UCSD-AML1 (cell line): ENCODE results near the gene DIAPH3.
A peak's percentile ranks its signal among the peaks of the same experiment; 100 is the strongest.

Source experiments
- DNase-seq: peaks from one replicate; lab custom pipeline; 2025; ENCODE audit not compliant: unreplicated experiment; lab: John Stamatoyannopoulos, UW

Gene DIAPH3

DNA sequence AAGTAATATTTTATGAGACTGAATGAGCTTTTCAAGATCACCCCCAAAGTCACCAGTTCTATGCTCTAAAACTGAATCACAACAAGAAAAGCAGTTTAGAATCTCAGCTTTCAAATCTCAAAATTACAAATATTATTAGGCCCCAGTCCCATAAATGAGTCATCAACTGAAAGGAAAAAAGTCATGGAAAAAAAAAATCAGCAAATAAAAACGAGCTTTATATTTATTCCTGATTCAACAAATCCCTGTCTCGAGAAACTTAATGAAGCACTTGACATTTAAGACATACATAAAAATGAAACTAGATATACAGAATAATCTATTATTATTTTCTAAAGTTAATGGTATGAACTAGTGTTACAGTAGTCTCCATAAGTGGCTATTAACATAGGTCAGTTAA lies 203.0 kb downstream of the DIAPH3 start:
- no peak for DNase-seq

DNA sequence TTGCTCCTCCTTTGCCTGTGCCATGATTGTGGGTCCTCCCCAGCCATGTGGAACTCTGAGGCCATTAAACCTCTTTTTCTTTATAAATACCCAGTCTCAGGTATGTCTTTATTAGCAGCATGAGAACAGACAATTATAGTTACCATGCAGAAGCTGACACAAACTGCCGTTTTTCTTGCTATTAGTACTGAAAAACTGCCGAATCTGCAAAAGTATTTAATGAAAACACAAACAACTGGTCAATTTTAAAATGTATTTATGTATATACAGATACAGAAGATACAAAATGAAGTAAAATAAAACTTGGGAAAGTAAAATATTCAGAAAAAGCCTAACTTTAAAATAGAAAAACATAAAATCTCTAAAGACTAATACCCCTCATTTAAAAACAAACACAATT lies 206.3 kb downstream of the DIAPH3 start:
- no peak for DNase-seq

DNA sequence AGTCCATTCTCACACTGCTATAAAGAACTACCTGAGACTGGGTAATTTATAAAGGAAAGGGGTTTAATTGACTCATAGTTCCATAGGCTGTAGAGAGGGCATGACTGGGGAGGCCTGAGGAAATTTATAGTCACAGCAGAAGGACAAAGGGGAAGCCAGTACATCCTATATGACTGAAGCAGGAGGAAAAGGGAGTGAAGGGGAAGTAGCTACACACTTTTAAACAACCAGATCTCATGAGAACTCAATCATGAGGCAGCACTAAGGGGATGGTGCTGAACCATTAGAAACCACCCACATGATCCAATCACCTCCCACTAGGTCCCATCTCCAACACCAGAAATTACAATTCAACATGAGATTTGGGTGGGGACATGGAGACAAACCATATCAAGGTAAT lies 209.1 kb downstream of the DIAPH3 start:
- DNase-seq, result peak; percentile 4

DNA sequence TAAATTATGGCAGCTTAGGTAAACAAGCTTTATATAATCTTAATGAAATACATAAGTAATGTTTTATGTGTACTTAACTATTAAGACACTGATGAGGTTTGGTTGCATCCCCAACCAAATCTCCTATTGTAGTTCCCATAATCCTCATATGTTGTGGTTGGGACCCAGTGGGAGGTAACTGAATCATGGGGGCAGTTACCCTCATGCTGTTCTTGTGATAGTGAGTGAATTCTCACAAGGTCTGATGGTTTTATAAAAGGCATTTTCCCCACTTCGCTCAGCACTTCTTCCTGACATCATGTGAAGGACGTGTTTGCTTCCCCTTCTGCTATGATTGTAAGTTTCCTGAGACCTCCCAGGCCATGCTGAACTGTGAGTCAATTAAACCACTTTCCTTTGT lies 212.7 kb downstream of the DIAPH3 start:
- DNase-seq, result no peak

DNA sequence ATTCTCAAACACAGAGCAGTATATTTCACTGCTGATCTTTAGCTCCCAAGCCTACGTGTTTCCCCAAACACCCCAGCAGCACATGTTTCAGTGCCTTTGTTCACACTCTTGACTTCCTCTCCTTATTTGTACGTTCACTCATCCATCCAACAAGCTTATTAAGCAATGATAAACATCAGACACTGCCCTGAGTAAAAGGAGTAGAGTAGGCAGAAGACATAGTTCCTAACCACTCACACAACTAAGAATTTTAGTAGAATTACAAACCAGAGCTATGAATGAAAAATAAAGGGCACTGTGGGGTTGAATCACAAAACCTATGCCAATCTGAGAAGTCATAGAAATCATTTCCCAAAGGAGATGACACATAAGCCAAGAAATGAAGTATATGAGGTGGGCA lies 213.5 kb downstream of the DIAPH3 start:
- no peak for DNase-seq

DNA sequence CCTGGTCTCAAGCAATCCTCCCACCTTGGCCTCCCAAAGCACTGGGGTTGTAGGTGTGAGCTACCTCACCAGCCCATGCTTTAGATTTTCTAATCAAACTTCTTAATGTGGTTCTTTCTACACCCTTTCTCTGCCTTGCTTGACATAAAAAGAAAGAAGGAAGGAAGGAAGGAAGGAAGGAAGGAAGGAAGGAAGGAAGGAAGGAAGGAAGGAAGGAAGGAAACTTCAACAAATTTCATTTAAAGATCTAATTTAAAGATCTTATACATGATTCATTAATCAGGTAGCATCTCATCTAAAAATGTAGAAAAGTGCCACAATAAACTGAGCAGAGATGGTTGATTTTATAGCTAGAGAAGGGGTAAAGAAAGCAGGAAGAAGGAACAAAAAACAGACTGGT lies 215.0 kb downstream of the DIAPH3 start:
- no peak for DNase-seq

DNA sequence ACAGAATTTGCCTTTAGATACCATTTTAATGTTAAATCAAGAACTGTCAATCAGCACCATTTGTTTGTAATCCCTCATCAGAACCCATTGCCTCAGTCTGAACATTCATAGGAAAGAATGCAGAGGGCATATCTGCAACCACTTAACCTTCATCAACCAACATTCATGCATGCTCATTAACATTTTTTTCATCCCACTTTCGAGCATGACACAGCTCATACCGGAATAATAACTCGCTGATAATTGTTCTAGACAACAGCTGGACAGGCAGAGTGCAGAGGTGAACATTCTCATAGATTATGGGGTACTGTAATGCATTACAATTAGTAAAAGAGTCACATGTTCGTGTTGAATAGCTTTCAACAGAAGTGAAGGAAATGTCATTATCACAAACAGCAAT lies 216.8 kb downstream of the DIAPH3 start:
- DNase-seq, result no peak

DNA sequence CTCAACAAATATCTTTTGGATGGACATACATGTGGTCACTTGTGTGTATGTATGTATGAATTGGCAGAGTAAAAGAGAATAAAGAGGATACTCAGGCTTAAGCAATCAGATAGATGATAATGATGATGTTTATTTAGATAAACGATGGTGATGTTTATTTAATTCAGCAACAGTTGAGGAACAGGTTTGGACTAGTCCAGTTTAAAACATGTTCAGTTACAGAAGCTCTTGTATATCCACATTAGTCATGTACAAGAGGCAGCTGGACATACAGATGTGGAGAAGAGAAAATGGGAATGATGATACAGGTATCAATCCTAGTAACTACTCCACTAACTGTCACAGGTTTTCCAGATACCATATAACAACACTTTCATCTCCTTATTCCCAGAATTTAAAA lies 232.1 kb downstream of the DIAPH3 start:
- DNase-seq, result no peak

DNA sequence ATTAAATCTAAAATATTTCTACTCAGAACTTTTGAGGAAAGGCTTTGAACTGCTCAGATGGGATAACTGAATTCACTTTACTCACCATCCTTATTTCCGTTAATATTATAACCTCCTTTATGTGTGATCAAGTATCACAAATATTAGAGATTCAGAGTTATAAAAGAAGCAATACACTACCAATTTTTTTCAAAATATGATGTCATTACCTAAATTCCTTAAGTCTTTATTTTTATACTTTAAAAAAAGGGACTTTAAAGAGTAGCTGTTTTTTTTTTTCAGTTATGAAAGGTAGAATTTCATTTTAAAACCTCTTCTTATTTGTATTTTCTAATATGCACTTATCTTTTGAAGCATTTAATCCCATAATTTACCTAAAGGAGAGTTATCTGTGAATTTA lies 239.5 kb downstream of the DIAPH3 start:
- DNase-seq, result no peak

DNA sequence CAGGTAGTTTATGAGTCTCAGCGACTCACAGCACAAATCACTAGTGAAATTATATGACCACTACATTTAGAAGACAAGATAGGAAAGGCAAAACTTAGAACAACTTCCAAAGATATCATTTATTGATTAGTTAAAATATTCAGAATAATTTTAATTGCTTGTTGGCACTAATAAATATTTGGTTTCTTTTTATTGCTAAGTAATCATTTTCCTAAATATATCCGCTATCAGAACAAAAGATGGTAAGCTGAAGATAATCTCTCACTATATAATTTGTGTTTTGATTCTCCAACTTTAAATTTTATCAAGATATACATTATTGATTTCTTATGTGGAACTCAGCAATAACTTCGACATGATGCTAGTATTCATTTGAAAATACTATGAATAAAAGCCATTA lies 248.5 kb downstream of the DIAPH3 start:
- no peak for DNase-seq

DNA sequence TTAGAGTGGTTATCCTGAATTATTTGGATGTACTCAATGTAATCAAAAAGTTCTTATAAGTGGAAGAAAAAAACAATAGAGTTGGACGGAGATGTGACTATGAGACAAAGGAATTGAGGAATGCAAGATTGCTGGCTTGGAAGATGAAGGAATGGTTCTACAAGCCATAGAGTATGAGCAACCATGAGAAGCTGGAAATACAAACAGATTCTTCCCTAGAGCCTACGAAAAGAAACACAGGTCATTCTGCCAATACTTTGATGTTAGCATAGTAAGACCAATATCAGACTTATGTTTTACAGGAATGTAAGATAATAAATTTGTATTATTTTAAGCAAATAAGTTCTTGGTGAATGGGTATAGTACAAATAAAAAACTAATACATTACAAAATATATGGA lies 249.2 kb downstream of the DIAPH3 start:
- DNase-seq, result no peak

DNA sequence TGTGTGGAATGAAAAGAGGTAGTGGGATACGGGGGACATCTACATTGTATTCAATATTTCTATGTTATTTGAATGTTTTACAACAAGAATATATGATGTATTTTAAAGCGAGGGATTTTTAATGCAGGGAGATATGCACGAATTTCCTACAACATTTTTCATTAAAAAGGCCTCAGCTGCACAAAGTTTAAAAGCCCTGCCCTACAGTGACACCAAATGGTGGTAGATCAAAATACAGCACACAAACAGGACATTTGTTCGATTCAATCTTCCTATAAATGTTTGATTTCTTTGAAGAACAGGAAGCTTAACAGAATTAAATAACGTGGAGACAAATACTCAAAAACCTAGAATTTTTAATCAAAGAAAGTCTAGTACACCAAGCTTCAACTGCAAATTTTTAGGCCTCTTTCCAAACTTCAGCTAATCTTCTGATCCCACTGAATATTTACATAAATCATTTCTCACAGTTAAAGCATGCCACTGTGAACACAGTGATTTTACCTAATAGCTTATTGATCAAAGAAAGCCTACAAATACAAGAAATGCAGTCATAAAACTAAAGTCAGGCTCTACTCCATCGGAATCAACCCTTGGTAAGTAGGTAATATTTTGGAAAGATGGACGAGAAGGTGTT lies 257.2 kb downstream of the DIAPH3 start:
- DNase-seq, result no peak

DNA sequence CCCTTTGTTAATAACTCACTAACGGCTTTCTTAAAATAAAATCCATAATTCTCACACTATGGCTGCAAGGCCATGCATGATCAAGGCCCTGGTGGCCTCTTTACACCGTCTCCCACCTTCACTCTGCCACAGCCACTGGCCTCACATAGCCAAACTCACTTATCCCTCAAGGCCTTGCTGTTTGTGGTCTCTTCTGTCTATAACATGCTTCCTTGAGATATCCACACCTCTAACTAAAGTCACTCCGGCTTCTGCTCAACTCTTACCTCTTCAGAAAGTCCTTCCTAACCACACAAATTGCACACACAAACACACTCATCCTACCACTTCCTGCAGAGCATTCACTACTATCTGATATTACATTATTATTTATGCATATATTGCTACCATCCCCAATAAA lies 262.5 kb downstream of the DIAPH3 start:
- peak; percentile 14 for DNase-seq

DNA sequence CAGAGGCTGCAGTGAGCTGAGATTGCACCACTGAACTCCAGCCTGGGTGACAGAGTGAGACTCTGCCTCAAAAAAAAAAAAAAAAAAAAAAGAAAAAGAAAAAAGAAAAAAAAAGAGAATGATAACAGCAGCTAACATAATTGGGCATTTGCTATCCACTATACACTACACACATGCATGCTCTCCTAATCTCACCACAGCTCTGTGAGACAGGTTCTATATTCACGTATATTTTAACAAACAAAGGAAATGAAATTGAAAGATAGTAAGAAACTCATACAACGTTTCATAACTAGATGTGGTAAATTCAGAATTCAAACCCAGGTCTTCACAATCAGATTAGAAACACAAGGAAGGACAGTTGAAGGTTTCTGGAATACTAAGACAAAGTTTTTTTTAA lies 265.7 kb downstream of the DIAPH3 start:
- no peak for DNase-seq

DNA sequence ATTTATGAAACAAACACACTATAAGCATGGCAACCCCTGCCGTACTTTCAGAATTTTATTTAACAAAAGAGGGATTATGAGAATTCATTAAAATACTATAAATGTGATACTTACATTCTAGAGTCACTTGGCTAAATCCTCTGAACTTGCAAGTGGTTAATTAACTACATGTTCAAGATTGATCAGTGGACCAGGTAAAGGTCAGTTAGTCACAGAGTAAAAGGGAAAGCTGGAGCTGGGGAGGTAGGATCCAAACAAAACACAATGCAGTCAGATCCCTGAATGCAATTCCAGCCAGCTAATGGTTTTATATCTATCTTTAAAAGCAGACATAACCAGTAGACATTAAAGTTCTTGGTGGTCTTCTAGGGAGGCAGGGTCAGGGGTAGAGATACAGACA lies 270.5 kb downstream of the DIAPH3 start:
- DNase-seq, result no peak

DNA sequence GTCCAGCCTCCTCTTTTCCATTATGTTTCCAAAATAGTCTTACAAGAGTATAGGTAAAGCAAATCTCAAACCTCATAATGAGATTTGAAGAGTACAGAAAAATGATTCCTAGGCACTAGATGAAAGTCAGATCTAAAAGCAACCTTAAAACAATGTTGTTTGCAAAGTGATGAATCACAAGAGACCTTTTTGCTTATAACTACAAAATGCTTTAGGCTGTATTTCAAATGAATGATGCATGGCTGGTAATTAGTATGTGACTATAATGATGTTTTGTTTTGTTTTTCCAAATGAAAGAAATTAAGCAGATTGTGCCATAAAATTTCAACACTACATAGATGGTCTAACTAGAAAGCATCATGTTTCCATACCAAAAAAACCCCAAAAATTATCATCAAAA lies 272.7 kb downstream of the DIAPH3 start:
- DNase-seq, result no peak

DNA sequence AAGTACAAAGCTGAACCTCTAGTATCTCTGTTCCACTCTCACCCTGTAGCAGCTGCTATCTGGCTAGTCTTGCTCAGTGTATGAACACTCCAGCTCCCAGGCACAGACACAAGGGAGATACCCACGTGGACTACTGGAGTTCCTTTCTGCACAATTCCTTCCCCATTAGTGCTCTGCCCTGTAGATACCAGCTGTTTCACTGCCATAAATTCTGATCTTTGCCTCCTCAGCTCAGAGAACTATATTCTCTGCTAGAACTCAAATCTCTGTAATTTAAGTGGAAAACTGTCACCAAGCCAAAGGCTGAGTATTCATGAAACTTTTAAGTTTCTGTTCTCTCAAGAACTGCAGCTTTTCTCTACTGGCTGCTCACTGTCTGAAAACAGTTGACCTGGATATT lies 273.7 kb downstream of the DIAPH3 start:
- DNase-seq, result no peak

DNA sequence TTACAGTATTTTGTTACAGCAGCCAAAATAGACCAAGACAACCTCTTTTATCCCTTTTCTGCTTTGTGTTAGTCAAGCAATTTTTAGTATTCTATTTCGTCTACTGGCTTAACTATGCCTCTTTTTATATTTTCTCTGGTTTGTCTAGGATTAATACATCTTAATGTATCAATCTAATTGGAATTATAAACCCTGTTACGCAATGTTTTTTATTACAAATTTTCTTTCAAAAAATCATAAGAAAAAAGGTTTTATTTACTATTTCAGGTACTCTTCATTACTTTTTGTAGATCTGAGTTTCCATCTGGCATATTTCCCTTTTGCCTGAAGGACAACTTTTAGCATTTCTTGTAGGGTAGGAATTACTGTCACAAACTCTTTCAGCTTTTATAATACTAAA lies 275.3 kb downstream of the DIAPH3 start:
- DNase-seq, result no peak

DNA sequence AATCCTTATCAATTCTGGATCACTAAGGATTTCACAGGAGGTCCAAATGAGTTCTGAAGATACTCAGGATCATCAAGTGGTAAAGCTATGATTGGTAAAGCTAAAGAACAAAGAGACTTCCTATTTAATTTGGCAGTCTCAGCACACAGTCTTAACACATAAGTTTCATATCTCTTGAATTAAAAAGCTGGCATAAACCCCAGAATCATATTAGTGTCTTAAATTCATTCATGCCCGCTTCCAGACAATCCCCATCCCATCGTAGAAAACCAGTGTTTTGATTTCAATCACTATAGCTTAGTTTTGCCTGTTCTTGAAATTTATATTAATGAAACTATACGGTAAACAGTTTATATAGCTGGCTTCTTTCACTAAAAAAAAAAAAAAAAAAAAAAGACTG lies 278.7 kb downstream of the DIAPH3 start:
- no peak for DNase-seq

DNA sequence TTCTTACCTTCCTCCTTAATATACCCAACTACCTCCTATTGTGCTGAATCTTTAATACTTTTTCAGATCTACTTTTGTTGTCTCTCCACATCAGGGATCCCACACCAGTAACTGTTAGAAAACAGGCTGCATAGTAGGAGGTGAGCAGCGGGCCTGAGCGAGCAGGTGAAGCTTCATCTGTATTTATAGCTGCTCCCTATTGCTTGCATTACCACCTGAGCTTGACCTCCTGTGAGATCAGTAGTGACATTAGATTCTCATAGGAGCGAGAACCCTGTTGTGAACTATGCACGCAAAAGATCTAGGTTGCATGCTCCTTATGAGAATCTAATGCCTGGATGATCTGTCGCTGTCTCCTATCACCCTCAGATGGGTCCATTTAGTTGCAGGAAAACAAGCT lies 279.8 kb downstream of the DIAPH3 start:
- DNase-seq, result no peak

DNA sequence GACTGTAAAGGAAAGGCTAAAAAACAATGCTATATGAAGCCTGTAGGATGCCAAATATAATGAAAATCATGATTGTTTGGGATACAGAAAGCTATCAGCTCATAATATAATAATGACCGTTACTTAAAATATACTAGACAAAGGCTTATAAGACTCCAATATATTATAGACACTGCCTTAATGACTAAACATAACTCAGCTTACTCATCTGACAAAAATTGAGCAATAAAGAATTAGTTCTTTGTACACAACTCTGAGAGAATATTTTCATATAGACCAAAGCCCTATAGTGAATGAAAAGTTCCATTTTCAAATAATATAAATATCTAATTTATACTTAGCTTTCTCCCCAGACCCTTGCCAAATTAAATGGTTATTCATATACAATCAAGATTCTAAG lies 283.3 kb downstream of the DIAPH3 start:
- no peak for DNase-seq

DNA sequence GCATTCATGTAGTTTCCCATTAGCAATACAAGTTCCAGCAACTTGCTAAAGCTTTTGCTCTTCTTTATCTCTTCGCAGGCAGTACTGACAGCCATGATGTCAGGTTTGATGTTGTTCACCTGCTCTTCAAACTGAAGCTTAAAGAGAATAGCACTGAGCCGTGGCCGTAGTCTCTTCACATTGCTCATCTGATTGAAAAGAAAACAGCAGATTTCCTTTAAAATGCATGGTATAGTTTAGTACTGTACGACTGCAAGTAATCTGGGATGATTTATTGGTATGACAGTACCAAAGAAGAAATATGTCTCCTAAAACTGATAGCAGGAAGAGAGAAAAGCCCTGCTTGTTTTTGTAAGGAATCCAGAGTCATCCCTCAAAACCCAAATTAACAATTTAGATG lies 284.4 kb downstream of the DIAPH3 start:
- no peak for DNase-seq

DNA sequence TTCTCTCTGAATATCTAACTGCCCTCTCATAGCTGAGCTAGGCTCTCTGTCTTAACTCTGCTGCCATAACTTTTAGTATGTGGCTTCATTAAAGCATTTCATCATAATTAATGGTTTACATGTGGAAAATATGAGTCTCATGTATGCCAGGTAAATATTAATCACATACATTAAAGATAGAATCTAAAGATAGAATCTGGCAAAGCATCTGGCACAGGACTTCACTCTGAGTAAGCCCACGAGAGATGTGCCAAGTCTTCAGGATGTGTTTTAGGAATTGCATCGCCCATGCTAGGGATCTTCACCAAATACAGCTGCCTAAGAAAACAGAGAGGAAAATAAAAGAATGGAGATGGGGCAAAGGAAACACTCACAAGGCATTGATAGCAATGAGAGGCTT lies 285.8 kb downstream of the DIAPH3 start:
- DNase-seq, result no peak

DNA sequence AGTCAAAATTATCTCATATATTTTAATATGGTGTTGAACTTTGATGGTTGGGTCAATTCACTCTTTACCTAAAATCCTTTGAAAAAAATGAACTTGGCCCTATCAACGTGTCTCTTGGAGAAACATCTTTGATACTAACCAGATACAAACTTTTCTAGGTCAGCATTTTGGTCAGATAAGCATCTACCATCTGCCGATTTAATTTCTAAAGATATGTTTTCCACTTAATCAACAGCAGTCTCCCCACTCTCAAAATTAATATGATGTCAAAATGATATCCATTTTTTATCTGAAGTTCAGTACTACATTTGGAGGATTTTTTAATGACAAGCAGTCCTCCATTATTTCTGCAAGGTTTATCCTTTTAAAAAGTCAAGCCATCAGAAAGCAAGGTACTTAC lies 288.8 kb downstream of the DIAPH3 start:
- no peak for DNase-seq
